Hepatocyte (in vitro differentiated cells): Measurements from ENCODE around the gene VEGFB. TPM values are rescaled to one million over a fixed set of nuclear protein-coding genes. Genes with fewer than 3 reads are reported as not detected.
A peak's percentile ranks its signal among the peaks of the same experiment; 100 is the strongest.

Source experiments
- DNase-seq: peaks from one replicate; pipeline ENCODE4 v3.0.0-alpha.2; 2016; ENCODE audit warnings: low spot score
- H2AFZ ChIP-seq: fragments of 200-600 bp; sonication (generic); 2 replicates; pipeline ENCODE4 v1.6.0; 2016; ENCODE audit warnings: antibody characterized with exemption, mild to moderate bottlenecking
- H3K27ac ChIP-seq: fragments of 200-600 bp; sonication (generic); 2 replicates; pipeline ENCODE4 v1.5.1; 2016; ENCODE audit warnings: mild to moderate bottlenecking
- H3K27me3 ChIP-seq: fragments of 200-600 bp; sonication (generic); 2 replicates; pipeline ENCODE4 v1.6.1; 2016
- H3K36me3 ChIP-seq: fragments of 200-600 bp; sonication (generic); replicated peaks from 2 replicates; pipeline ENCODE4 v1.5.1; 2016; ENCODE audit warnings: low read depth; ENCODE audit not compliant: insufficient read depth
- H3K4me1 ChIP-seq: fragments of 200-600 bp; sonication (generic); 2 replicates; pipeline ENCODE4 v1.5.1; 2016; ENCODE audit warnings: mild to moderate bottlenecking, moderate library complexity; ENCODE audit not compliant: insufficient read depth
- H3K4me2 ChIP-seq: fragments of 200-600 bp; sonication (generic); 2 replicates; pipeline ENCODE4 v1.6.0; 2016
- H3K4me3 ChIP-seq: fragments of 200-600 bp; sonication (generic); 2 replicates; pipeline ENCODE4 v1.5.1; 2016; ENCODE audit warnings: mild to moderate bottlenecking
- H3K79me2 ChIP-seq: fragments of 200-600 bp; sonication (generic); 2 replicates; pipeline ENCODE4 v1.6.0; 2017; ENCODE audit warnings: mild to moderate bottlenecking
- H3K9me2 ChIP-seq: fragments of 200-600 bp; sonication (generic); replicated peaks from 2 replicates; pipeline ENCODE4 v1.6.0; 2017; ENCODE audit warnings: mild to moderate bottlenecking; ENCODE audit not compliant: insufficient read depth
- H3K9me3 ChIP-seq: fragments of 200-600 bp; sonication (generic); 2 replicates; pipeline ENCODE4 v1.5.1; 2016; ENCODE audit warnings: low read depth, mild to moderate bottlenecking
- H4K20me1 ChIP-seq: fragments of 200-600 bp; sonication (generic); 2 replicates; pipeline ENCODE4 v1.6.0; 2016; ENCODE audit warnings: mild to moderate bottlenecking; ENCODE audit not compliant: insufficient read depth, poor library complexity, severe bottlenecking
- EZH2 ChIP-seq: fragments of 200-600 bp; sonication (generic); IDR thresholded peaks from 2 replicates; pipeline ENCODE4 v1.6.1; 2016; ENCODE audit warnings: antibody characterized with exemption, mild to moderate bottlenecking, borderline replicate concordance
- EZH2phosphoT487 ChIP-seq: fragments of 200-600 bp; sonication (generic); IDR thresholded peaks from one replicate; pipeline ENCODE4 v1.6.1; 2018; ENCODE audit warnings: antibody characterized with exemption, mild to moderate bottlenecking, low read depth, moderate library complexity; ENCODE audit not compliant: unreplicated experiment, severe bottlenecking
- WGBS: methylation state at CpG from one replicate; pipeline ENCODE4 v1.1.6; 2016; ENCODE audit warnings: low lambda C conversion rate; ENCODE audit errors: missing lambda C conversion rate; 5-methylcytosine and 5-hydroxymethylcytosine counted together
- polyA plus RNA-seq: library from polyadenylated mRNA; unstranded; fragments of >200 nt; fragmentation: Nextera tagmentation; extraction: Ambion mirVana; gene quantifications from 2 replicates; pipeline ENCODE4 v1.2.1, GENCODE V29; 2016
- total RNA-seq: library from RNA; depleted of rRNA; stranded (reverse); fragments of >200 nt; gene quantifications from 2 replicates; pipeline ENCODE4 v1.2.3, GENCODE V29; 2014
- TF ChIP-seq, protein P1 (sequence below): fragments of 200-600 bp; sonication (generic); IDR thresholded peaks from 2 replicates; pipeline ENCODE4 v1.5.1; 2016; ENCODE audit warnings: antibody characterized with exemption, mild to moderate bottlenecking; ENCODE audit not compliant: poor library complexity

The VEGFB gene
- total and polyA plus RNA-seq, 2 experiments from 2014 or later, result 29.1 to 116 TPM

DNA sequence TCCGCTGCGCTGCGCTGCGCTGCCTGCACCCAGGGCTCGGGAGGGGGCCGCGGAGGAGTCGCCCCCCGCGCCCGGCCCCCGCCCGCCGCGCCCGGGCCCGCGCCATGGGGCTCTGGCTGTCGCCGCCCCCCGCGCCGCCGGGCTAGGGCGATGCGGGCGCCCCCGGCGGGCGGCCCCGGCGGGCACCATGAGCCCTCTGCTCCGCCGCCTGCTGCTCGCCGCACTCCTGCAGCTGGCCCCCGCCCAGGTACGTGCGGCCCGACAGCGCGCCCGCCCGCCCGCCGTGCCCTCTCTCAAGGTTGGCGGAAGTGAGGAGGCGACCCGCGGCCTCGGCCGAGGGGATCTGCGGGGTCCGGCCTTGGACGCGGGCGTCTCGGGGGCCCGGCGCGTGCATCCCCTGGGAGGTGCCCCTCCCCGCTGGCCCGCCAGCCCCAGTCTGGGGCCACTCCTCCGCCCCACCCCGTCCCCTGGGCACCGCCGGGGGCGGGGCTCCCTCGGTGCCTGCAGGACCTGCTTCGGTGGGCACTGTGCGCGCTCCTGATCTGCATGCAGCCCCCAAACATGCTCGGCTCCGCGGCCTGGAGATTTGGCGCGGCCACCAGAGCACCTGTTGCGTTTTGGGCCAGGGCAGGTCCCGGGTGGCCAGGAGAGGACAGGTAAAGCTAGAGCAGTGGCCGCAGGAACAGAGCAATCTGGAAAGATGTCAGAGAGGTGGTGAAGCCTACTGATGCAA, 429 bp downstream of the VEGFB start:
- no peaks in the 10 kb centered on the region for H3K9me3 ChIP-seq
- H3K4me3 ChIP-seq, result peak overlapping the region; percentile 87
- H4K20me1 ChIP-seq, result peaks cover 10% of the 10 kb centered on the region
- TF ChIP-seq EZH2phosphoT487 (no peak), EZH2 (no peak)
- TF ChIP-seq, protein P1, sequence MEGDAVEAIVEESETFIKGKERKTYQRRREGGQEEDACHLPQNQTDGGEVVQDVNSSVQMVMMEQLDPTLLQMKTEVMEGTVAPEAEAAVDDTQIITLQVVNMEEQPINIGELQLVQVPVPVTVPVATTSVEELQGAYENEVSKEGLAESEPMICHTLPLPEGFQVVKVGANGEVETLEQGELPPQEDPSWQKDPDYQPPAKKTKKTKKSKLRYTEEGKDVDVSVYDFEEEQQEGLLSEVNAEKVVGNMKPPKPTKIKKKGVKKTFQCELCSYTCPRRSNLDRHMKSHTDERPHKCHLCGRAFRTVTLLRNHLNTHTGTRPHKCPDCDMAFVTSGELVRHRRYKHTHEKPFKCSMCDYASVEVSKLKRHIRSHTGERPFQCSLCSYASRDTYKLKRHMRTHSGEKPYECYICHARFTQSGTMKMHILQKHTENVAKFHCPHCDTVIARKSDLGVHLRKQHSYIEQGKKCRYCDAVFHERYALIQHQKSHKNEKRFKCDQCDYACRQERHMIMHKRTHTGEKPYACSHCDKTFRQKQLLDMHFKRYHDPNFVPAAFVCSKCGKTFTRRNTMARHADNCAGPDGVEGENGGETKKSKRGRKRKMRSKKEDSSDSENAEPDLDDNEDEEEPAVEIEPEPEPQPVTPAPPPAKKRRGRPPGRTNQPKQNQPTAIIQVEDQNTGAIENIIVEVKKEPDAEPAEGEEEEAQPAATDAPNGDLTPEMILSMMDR, result no peak
- H3K36me3 ChIP-seq, result no peaks in the 10 kb centered on the region
- H3K79me2 ChIP-seq, result peaks cover 24% of the 10 kb centered on the region
- H2AFZ ChIP-seq, result no peak overlapping the region
- peak overlapping the region; percentile 97 for H3K4me2 ChIP-seq
- peak; percentile 82 for DNase-seq
- WGBS, result 7% methylated on average over 28 of the region's 80 CpGs
- peak overlapping the region; percentile 76 for H3K27ac ChIP-seq
- H3K9me2 ChIP-seq, result no peaks in the 10 kb centered on the region
- no peaks in the 10 kb centered on the region for H3K27me3 ChIP-seq
- peaks cover 8% of the 10 kb centered on the region for H3K4me1 ChIP-seq

DNA sequence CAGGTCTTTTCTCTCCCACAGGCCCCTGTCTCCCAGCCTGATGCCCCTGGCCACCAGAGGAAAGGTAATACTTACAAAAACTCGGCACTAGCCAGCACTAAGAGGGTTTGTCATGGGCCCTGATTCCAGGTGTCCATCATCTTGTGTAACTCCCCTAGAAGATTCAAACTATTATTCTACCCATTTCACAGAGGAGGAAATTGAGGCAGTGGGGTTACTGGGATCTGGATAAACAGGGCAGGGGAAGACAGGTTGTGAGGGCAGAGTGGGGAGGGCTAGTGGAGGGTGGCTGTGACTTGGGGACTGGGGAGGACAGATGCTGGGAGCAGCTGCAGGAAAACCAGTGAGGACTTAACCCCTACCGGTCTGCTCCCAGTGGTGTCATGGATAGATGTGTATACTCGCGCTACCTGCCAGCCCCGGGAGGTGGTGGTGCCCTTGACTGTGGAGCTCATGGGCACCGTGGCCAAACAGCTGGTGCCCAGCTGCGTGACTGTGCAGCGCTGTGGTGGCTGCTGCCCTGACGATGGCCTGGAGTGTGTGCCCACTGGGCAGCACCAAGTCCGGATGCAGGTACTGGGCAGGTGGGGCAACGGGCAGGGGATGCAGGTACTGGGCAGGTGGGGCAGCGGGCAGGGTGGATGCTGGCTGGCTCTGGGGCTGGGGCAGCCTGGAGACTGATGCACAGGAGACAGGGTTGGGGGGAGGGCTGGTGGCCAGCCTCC, 1.2 kb downstream of the VEGFB start:
- H3K4me2 ChIP-seq, result peak overlapping the region; percentile 97
- H3K9me3 ChIP-seq, result no peaks in the 10 kb centered on the region
- H3K79me2 ChIP-seq, result peaks cover 24% of the 10 kb centered on the region
- no peaks in the 10 kb centered on the region for H3K27me3 ChIP-seq
- peaks cover 10% of the 10 kb centered on the region for H4K20me1 ChIP-seq
- no peak for DNase-seq
- H3K4me1 ChIP-seq, result peaks cover 14% of the 10 kb centered on the region
- TF ChIP-seq EZH2 (no peak), EZH2phosphoT487 (no peak)
- TF ChIP-seq, protein P1, result no peak
- no peaks in the 10 kb centered on the region for H3K9me2 ChIP-seq
- H2AFZ ChIP-seq, result no peak overlapping the region
- peak overlapping the region; percentile 87 for H3K4me3 ChIP-seq
- 92% methylated on average over 11 of the region's 12 CpGs for whole genome bisulfite sequencing
- H3K36me3 ChIP-seq, result no peaks in the 10 kb centered on the region
- no peak overlapping the region for H3K27ac ChIP-seq

DNA sequence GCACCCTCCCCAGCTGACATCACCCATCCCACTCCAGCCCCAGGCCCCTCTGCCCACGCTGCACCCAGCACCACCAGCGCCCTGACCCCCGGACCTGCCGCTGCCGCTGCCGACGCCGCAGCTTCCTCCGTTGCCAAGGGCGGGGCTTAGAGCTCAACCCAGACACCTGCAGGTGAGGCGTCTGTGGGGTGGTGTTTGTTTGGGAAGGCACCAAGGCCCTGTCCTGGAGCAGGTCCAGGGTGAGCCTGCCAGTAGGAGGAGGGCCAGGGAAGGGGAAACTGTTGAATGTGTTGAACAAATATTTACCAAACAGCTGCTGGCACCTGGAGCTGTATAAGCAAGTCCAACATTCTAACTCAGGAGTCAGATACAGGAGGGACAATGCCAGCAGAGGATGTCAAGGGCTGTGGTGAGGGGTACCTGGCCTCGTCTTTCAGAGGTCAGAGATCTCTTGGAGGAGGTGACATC, 3.1 kb downstream of the VEGFB start:
- peak overlapping the region; percentile 52 for H3K27ac ChIP-seq
- no peaks in the 10 kb centered on the region for H3K9me3 ChIP-seq
- peak; percentile 74 for DNase-seq
- H3K79me2 ChIP-seq, result peaks cover 21% of the 10 kb centered on the region
- H3K4me1 ChIP-seq, result peaks cover 18% of the 10 kb centered on the region
- no peak overlapping the region for H2AFZ ChIP-seq
- H3K36me3 ChIP-seq, result no peaks in the 10 kb centered on the region
- peaks cover 10% of the 10 kb centered on the region for H4K20me1 ChIP-seq
- no peaks in the 10 kb centered on the region for H3K27me3 ChIP-seq
- H3K4me3 ChIP-seq, result no peak overlapping the region
- H3K4me2 ChIP-seq, result peak overlapping the region; percentile 35
- no peaks in the 10 kb centered on the region for H3K9me2 ChIP-seq
- 66% methylated on average over 12 of the region's 12 CpGs for WGBS
- no peak for TF ChIP-seq EZH2phosphoT487
- TF ChIP-seq, protein P1, result no peak
- no peak for TF ChIP-seq EZH2
